ENCODE measurements around the gene OSBPL3. TPM values are rescaled to one million over a fixed set of nuclear protein-coding genes. Genes with fewer than 3 reads are reported as not detected.

Gene OSBPL3
- total RNA-seq, 1 donor: 30.8 TPM

- peak overlapping the region; percentile 88 for H3K4me3 ChIP-seq (ENCODE audit: insufficient read depth, low read length)
- peak; percentile 62 for DNase-seq (ENCODE audit: insufficient read length, low spot score, missing footprints)
- TF ChIP-seq, protein P1, sequence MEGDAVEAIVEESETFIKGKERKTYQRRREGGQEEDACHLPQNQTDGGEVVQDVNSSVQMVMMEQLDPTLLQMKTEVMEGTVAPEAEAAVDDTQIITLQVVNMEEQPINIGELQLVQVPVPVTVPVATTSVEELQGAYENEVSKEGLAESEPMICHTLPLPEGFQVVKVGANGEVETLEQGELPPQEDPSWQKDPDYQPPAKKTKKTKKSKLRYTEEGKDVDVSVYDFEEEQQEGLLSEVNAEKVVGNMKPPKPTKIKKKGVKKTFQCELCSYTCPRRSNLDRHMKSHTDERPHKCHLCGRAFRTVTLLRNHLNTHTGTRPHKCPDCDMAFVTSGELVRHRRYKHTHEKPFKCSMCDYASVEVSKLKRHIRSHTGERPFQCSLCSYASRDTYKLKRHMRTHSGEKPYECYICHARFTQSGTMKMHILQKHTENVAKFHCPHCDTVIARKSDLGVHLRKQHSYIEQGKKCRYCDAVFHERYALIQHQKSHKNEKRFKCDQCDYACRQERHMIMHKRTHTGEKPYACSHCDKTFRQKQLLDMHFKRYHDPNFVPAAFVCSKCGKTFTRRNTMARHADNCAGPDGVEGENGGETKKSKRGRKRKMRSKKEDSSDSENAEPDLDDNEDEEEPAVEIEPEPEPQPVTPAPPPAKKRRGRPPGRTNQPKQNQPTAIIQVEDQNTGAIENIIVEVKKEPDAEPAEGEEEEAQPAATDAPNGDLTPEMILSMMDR (IDR thresholded peaks at IDR 0.05; ENCODE audit: extremely low read depth, low read depth, low read length): no peak
- peaks cover 43% of the 10 kb centered on the region for H3K79me2 ChIP-seq (ENCODE audit: insufficient read depth, low read length)
- H3K4me1 ChIP-seq (ENCODE audit: insufficient read depth, low read length): peaks cover 24% of the 10 kb centered on the region
- H3K4me2 ChIP-seq (ENCODE audit: insufficient read depth, low read length): peak overlapping the region; percentile 97
- H2AFZ ChIP-seq (ENCODE audit: low read length): peak overlapping the region; percentile 89
- H3K9me3 ChIP-seq (ENCODE audit: low read depth, low read length): no peaks in the 10 kb centered on the region
- no peaks in the 10 kb centered on the region for H3K27me3 ChIP-seq (ENCODE audit: insufficient read depth, low read length)
- no peaks in the 10 kb centered on the region for H3K36me3 ChIP-seq (ENCODE audit: insufficient read depth, low read length)
- H4K20me1 ChIP-seq (ENCODE audit: insufficient read depth, low read length): peaks cover 7% of the 10 kb centered on the region
- H3K27ac ChIP-seq (ENCODE audit: low read depth, low read length): peak overlapping the region; percentile 91
Measured at GRCh38 chr7:24980534-24981170, 674 bp upstream of the OSBPL3 start.

- H3K79me2 ChIP-seq (ENCODE audit: insufficient read depth, low read length): peaks cover 55% of the 10 kb centered on the region
- no peaks in the 10 kb centered on the region for H3K36me3 ChIP-seq (ENCODE audit: insufficient read depth, low read length)
- DNase-seq (ENCODE audit: insufficient read length, low spot score, missing footprints): peak; percentile 83
- H3K9me3 ChIP-seq (ENCODE audit: low read depth, low read length): no peaks in the 10 kb centered on the region
- H2AFZ ChIP-seq (ENCODE audit: low read length): peak overlapping the region; percentile 68
- H3K27ac ChIP-seq (ENCODE audit: low read depth, low read length): peak overlapping the region; percentile 69
- H4K20me1 ChIP-seq (ENCODE audit: insufficient read depth, low read length): peaks cover 7% of the 10 kb centered on the region
- H3K4me3 ChIP-seq (ENCODE audit: insufficient read depth, low read length): peak overlapping the region; percentile 88
- H3K4me2 ChIP-seq (ENCODE audit: insufficient read depth, low read length): peak overlapping the region; percentile 88
- peaks cover 26% of the 10 kb centered on the region for H3K4me1 ChIP-seq (ENCODE audit: insufficient read depth, low read length)
- TF ChIP-seq, protein P1 (IDR thresholded peaks at IDR 0.05; ENCODE audit: extremely low read depth, low read depth, low read length): peak; percentile 22
- H3K27me3 ChIP-seq (ENCODE audit: insufficient read depth, low read length): no peaks in the 10 kb centered on the region
Measured at GRCh38 chr7:24979470-24979862, 512 bp downstream of the OSBPL3 start.

- Histone ChIP-seq H3K4me2 (ENCODE audit: insufficient read depth, low read length) (peak overlapping the region; percentile 88), H3K36me3 (ENCODE audit: insufficient read depth, low read length) (no peaks in the 10 kb centered on the region), H4K20me1 (ENCODE audit: insufficient read depth, low read length) (peaks cover 7% of the 10 kb centered on the region), H3K79me2 (ENCODE audit: insufficient read depth, low read length) (peaks cover 60% of the 10 kb centered on the region), H2AFZ (ENCODE audit: low read length) (peak overlapping the region; percentile 68), H3K4me3 (ENCODE audit: insufficient read depth, low read length) (peak overlapping the region; percentile 88), H3K9me3 (ENCODE audit: low read depth, low read length) (no peaks in the 10 kb centered on the region), H3K27me3 (ENCODE audit: insufficient read depth, low read length) (no peaks in the 10 kb centered on the region), H3K4me1 (ENCODE audit: insufficient read depth, low read length) (peaks cover 27% of the 10 kb centered on the region), H3K27ac (ENCODE audit: low read depth, low read length) (peak overlapping the region; percentile 69)
- TF ChIP-seq, protein P1 (IDR thresholded peaks at IDR 0.05; ENCODE audit: extremely low read depth, low read depth, low read length): no peak
- DNase-seq (ENCODE audit: insufficient read length, low spot score, missing footprints): no peak
Measured at GRCh38 chr7:24978843-24979469, 1.0 kb downstream of the OSBPL3 start.

- DNase-seq (ENCODE audit: insufficient read length, low spot score, missing footprints): peak; percentile 81
- peak overlapping the region; percentile 10 for H3K27ac ChIP-seq (ENCODE audit: low read depth, low read length)
- no peaks in the 10 kb centered on the region for H3K36me3 ChIP-seq (ENCODE audit: insufficient read depth, low read length)
- H2AFZ ChIP-seq (ENCODE audit: low read length): no peak overlapping the region
- peaks cover 7% of the 10 kb centered on the region for H4K20me1 ChIP-seq (ENCODE audit: insufficient read depth, low read length)
- H3K9me3 ChIP-seq (ENCODE audit: low read depth, low read length): no peaks in the 10 kb centered on the region
- no peak overlapping the region for H3K4me3 ChIP-seq (ENCODE audit: insufficient read depth, low read length)
- H3K4me1 ChIP-seq (ENCODE audit: insufficient read depth, low read length): peaks cover 53% of the 10 kb centered on the region
- H3K79me2 ChIP-seq (ENCODE audit: insufficient read depth, low read length): peaks cover 80% of the 10 kb centered on the region
- no peaks in the 10 kb centered on the region for H3K27me3 ChIP-seq (ENCODE audit: insufficient read depth, low read length)
- TF ChIP-seq, protein P1 (IDR thresholded peaks at IDR 0.05; ENCODE audit: extremely low read depth, low read depth, low read length): no peak
- H3K4me2 ChIP-seq (ENCODE audit: insufficient read depth, low read length): peak overlapping the region; percentile 33
Measured at GRCh38 chr7:24975644-24976260, 4.2 kb downstream of the OSBPL3 start.
